SKM-1 treated with dmso at 0.1 percent for 144 hours (cell line): ENCODE measurements around the gene RPRD1B.

Experiments used
- DNase-seq: peaks from one replicate; lab custom pipeline; 2025; ENCODE audit not compliant: unreplicated experiment; lab: John Stamatoyannopoulos, UW

The RPRD1B gene

DNA sequence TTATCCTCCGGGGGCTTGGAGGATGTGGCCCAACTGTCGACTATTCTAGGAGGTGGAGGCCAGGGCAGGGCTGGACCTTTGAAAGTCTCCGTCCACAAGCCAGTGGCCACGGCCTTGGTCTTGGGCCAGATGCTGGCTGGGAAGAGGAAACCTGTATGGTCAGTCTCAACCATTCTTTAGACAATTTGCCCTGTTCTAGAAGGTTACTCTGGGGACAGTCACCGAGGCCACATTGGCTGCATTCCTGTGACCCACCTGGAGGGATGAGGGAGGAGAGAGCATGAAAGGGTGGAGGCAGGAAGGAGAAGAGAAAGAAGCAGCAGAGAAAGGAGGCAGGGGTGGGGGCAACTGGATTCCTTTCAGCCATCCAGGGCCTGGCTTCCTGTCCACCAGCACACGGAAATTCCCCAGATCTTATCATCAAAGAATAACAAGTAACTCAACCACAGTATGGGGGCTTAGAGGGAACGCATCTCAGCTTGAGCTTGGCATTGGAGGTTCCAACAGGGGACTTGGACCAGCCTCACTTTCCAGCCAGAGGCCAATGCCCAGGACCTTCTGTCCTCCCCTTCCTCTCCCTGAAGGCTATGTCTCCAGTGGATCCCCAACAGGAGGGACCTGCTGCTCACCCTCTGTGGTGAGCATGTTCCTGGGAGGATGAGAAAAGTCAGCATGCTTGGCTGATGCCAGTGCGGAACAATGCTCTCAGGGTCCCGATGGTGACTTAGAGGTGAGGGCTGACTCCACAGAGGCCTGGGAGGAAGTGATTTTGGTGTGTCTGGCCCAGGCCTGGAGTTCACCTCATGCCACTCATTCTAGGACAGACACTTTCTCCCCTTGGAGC lies 101.1 kb downstream of the RPRD1B start:
- no peak for DNase-seq

DNA sequence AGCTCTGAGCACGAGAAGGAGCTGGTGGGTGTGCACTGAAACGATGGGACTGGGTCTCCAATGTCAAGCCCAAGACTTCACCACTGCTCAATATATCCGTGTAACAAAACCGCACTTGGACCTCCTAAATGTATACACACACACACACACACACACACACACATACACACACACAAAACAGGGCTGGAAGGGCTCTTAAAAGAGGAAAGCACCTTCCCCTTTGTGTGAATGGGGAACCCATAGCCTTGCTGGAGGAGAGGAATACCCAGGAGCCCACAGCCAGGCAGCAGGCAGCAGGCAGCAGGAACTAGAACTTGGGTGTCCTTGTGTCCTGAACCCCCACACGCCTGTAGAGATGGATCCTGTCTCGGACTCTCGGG lies 101.7 kb downstream of the RPRD1B start:
- no peak for DNase-seq

DNA sequence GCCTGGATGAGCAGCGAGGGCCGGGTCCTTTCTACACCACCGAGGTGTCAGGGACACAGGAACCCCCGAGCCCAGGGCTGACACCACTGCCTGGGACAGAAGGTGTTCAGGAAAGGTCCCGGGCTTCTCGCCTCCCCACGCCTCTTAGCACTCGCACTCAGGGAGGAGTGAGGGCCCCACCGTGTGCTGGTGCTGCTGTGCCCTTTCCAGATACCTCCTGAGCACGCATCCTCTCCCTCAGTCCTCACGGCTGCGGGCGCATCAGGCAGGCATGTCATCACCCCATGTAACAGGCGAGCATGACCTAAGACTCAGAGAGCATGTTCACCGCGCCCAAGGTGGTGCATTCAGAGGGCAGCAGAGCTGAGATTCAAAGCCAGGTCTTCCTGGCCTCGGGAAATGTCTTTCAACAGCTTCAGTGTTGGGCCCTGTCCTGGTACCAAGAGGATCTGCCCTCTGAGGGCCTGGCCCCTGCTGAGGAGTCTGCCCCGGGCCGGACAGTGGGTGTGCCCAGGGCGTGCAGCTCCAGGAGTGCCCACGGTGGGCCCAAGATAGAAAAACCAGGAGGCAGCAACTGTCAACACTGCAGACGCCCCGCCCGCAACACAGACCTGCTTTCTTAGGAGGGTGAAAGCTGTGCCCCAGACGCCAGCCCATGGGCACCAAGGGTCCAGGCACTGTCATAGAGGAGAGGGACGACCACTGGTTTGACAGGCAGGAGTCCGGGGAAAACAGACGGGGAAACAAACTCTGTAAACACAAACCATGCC lies 102.3 kb downstream of the RPRD1B start:
- no peak for DNase-seq

DNA sequence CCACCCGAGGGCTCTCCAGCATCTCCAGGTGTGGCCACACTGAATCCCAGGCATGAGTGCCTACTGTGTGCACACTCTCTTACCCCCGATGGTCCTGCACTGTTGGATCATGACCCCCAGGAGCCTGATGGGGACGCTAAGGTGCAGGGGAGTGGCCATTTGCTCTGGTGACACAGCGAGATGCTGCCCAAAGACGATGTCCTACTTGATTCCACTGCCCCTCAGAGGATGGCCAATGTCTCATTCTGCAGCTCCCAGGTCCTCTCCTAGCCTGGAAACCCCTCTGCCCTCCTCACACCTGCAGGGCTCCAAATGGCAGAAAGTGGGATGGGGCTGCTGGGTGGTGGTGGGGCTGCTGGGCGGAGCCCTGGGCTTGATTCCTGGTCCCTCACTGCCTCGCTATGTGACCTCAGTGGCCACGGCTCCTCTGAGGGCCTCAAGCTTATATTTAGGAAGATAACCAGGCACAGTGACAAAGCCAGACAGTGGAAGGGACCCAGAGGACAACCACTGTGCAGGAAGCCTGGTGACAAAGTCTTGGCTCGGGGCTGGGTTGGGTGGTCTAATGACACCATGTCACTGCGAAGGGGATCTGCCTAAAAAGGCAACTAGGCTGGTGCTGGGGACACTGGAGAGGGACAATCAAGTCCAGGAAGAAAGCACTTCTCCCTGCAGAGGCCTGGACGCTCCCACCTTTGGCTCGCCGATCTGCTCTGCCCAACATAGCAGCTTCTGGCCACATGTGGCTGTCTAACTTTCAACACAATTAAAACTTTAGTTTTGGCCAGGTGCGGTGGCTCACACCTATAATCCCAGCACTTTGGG lies 103.1 kb downstream of the RPRD1B start:
- no peak for DNase-seq

DNA sequence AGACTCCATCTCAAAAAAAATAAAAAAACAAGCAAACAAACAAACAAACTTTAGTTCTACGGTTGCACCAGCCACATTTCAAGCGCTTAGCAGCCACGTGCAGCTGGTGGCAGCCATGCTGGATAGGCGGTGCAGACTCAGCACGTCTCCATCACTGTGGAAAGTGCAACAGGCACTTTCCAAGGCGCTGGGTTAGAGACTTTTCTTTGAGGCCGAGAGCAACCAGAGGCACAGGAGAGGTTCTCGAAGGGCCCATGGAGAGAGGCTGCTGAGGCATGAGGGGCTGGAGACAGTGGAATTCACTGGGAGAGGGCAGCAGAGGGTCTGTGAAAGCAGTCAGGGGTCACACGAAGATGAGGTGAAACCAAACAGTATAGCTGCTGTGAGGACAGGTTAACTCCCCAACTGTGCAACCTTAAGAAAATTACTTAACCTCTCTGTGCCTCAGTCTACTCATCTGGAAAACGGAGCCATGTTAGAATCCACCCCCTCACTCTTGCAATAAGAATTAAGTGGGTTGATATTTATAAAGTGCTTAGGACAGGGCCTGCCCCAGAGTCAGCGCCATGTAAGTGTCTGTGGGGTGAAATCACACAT lies 104.0 kb downstream of the RPRD1B start:
- DNase-seq = no peak

DNA sequence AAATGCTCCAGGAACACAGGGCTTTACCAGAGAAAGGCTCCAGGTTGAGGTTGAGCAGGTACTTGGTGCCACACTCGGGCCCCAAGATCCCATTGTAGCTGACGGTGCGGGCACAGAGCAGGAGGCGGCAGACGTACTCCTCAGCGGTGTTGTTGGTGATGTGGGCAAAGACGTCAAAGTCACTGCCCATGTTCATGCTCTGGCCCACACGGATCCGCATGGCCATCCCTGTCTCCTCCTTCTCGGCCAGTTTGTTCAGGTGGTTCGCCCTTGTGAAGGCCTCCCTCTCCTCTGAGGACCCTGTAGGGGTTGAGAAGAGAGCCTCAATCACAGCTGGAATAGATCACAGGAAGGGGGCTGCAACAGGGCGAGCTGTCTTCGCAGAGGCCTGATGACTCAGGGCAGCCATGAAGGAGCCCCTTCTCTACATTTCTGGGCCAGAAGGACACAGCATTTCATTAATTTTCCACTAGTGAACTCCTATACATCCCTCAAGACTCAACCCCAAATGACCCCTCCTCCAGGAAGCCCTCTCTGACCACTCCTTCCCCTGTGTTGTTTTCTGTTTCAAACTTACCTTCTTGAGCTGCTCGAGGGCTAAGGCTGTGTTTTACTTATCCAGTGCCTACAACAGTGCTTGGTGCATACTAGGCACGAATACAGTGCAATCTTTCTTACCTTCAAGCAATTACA lies 104.7 kb downstream of the RPRD1B start:
- no peak for DNase-seq

DNA sequence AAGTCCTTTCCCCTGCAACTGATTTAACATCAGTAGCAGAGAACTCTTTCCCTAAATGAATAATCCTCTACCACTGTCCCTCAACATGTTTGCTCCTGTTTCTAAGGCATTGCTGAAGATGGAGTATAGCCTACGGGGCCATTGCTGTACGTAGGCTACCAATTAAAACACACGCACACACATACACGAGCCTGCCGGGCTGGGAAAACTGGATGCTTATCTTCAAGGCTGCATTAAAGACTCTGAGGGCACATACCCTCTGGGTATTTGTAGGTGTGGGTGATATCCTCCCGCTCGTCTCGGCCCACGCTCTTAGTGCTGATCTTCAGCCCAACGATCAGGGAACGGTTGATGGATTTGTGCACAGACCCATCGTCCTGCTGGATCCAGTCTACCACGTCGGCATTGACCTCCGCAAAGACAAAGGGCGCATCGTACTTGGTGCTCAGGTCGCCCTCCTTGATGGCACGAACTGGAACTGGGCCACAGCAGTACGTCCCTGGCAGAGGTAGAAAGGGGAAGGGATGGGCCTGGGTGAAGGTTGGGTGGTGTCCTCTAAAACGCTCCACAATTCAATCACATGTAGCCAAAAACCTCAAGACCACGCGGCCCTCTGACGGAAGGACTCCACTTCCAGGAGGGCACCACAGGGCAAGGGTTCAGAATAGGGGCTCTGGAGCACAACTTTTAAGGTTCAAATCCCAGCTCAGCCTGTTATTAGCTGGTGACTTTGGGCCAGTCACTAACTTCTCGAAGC lies 105.8 kb downstream of the RPRD1B start:
- DNase-seq = no peak

DNA sequence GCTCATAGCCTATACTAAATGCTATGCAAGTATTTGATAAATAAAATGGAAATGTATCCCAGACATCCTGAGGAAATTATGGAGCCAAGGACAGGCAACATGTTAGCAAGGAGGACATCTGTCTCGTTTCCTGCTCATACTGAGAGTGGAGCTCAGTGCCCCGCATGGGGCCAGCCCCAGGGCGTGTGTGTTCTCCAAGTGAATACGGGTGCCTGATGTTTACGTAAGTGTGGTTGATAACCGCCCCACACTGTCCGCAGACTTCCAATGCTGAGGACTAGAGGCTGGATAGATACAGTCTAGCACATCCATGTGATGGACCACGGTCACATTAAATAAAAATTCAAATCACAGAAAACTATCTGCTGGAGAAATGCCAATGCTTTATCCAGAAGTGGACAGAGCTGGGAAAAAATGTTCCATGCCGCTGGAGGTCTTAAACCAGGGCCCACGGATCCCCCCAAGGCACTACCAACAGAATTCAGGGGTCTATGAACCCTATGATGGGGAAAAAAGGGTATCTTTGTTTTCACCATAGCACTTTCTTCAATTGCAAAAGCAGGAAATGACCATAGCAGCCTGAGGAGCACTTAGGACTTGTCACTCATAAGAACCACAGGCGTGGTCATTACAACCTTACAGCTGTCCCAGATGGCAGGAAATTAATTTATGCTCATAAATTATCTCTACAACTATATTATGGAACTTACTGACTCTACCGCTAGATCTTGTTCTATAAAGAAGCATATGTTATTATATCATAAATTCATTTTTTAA lies 106.6 kb downstream of the RPRD1B start:
- DNase-seq = no peak

DNA sequence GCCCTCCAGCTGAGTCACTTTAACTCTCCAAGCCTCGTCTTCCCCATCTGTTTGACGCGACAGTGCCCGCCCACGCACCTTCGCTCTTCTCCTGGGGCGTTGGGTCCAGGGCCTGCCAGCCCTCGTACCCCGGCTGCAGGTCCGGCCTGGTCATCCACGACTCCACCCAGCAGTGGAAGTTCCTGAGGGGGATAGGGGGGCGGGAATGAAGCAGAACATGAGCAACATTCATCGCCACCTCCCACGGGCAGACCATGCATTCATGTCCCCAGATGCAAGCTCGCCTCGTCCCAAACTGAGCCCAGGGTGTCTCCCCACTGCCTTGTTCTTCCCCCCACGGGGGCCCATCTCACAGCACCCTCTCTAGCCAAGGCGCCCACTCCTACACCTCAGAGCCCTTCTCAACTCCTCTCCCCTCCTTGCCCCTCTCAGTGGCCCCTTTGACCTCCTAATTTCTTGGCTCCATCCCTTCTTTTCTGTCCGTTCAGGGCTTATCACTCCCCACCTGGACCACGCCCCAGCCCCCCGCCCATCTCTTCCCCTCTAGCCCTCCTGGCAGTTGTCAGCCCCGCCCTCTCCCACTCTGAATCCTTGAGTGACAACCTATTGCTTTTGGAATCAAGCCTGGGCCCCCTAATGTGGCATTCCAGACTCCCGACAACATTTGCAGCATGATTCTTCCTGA lies 107.8 kb downstream of the RPRD1B start:
- no peak for DNase-seq
